ENCODE measurements around the gene COASY.

- TF ChIP-seq CTCF (IDR thresholded peaks at IDR 0.05; ENCODE audit: insufficient read depth, low read length, poor library complexity, severe bottlenecking) (no peak), EZH2phosphoT487 (conservative IDR thresholded peaks at IDR 0.05; ENCODE audit: low read length) (no peak)
Measured at GRCh38 chr17:42596386-42596785, 34.4 kb downstream of the COASY start.
